Heart left ventricle (tissue), 16 donors: Measurements from ENCODE around the gene TTC16. TPM values are rescaled to one million over a fixed set of nuclear protein-coding genes. Genes with fewer than 3 reads are reported as not detected.

Experiments
- ATAC-seq, 4 donors: fragments of 200-7000 bp; cut with Tn5 transposase; one replicate each; pipeline ENCODE4 v1.9.1; 2020 to 2022; ENCODE audit warnings: moderate library complexity in 4 of 4, mild to moderate bottlenecking in 3 of 4, moderate number of reproducible peaks in 1 of 4
- DNase-seq, 5 donors: peaks; one replicate each; pipeline ENCODE4 v3.0.0-alpha.2; 2020
- H3K27ac ChIP-seq, 12 donors: fragments of 200-600 bp; sonication (generic) in 4 of 12; one replicate each; pipeline versions ENCODE4 v1.5.0 to v1.8.0; 2016 to 2022; ENCODE audit warnings: mild to moderate bottlenecking in 2 of 12
- H3K27me3 ChIP-seq, 9 donors: fragments of 200-600 bp; sonication (generic) in 2 of 9; one replicate each; pipeline versions ENCODE4 v1.5.1 to v1.8.0; 2016 to 2022; ENCODE audit warnings: mild to moderate bottlenecking in 3 of 9
- H3K36me3 ChIP-seq, 9 donors: fragments of 200-600 bp; sonication (generic) in 2 of 9; one replicate each; pipeline versions ENCODE4 v1.5.0 to v1.8.0; 2018 to 2022; ENCODE audit warnings: mild to moderate bottlenecking in 2 of 9
- H3K4me1 ChIP-seq, 12 donors: fragments of 200-600 bp; sonication (generic) in 4 of 12; one replicate each; pipeline versions ENCODE4 v1.5.0 to v1.8.0; 2016 to 2022; ENCODE audit warnings: mild to moderate bottlenecking in 3 of 12
- H3K4me3 ChIP-seq, 12 donors: fragments of 200-600 bp; sonication (generic) in 4 of 12; one replicate each; pipeline versions ENCODE4 v1.5.0 to v1.8.0; 2017 to 2022; ENCODE audit warnings: mild to moderate bottlenecking in 9 of 12, moderate library complexity in 4 of 12
- H3K9me3 ChIP-seq, 12 donors: fragments of 200-600 bp; sonication (generic) in 4 of 12; one replicate each; pipeline versions ENCODE4 v1.5.0 to v1.8.0; 2016 to 2022; ENCODE audit warnings: mild to moderate bottlenecking in 1 of 12
- CTCF ChIP-seq, 12 donors: fragments of 200-600 bp; sonication (generic) in 4 of 12; IDR thresholded peaks; one replicate each; pipeline versions ENCODE4 v1.5.0 to v1.8.0; 2018 to 2022; ENCODE audit warnings: antibody characterized with exemption in 12 of 12, mild to moderate bottlenecking in 5 of 12
- POLR2A ChIP-seq, 2 donors: fragments of 450-650 bp; IDR thresholded peaks; one replicate each; pipeline ENCODE4 v1.6.1; 2017; ENCODE audit warnings: antibody characterized with exemption in 2 of 2, mild to moderate bottlenecking in 2 of 2, moderate library complexity in 2 of 2
- WGBS, 4 donors: extraction: QIAGEN DNeasy Blood & Tissue Kit in 2 of 4; methylation state at CpG; one replicate each; pipeline versions ENCODE4 v1.1.5 to v1.1.7; 2013 to 2018; 5-methylcytosine and 5-hydroxymethylcytosine counted together
- intact Hi-C, 10 donors: fragments of 100-400 bp; cut with DNase I; formaldehyde crosslinking; loops; one replicate each; pipeline versions ENCODE4 v1.11.1 to v1.14.2; 2022
- polyA plus RNA-seq, 2 donors: library from polyadenylated mRNA; stranded (reverse); fragments of 200-250 nt; gene quantifications; one replicate each; pipeline ENCODE4 v1.2.3, GENCODE V29; 2013
- total RNA-seq, 9 donors: library from RNA; depleted of rRNA in 2 of 9; stranded (reverse); fragments of >200 nt in 2 of 9; fragmentation: NEBNext Ultra II Directional in 3 of 9; extraction: Animal tissue kit (Norgen Biotek cat#: 25700) in 3 of 9; gene quantifications; one replicate each; pipeline versions ENCODE4 v1.1.0 to v1.2.4, GENCODE V29; 2016 to 2023
- donor health status: ischemic (EF 13 %, LVEDD 7.1; RV severe dilation, severe dysfunction).
- donor health status: healthy with polysubstance abuse.
- donor health status: DM: no; HTN: yes; CAD: no.
- donor health status: DM: no; HTN: no; CAD: no.
- donor health status: ischemic (EF 25% LVEDD 6.9; RV normal size, moderate dysfunction).
- donor health status: ischemic (EF 25% LVEDD 5.7; RV mildly dilated, moderate dysfunction).
- donor health status: healthy.
- donor health status: DM: yes; HTN: yes; CAD: no.
- donor health status: ischemic (EF 35%, LVEDD 5.7; RV mildly dilated, moderate dysfunction).
- donor health status: nonischemic (EF 11% LVEDD 7.7; RV severe dilation, severe dysfunction).
- donor health status: DM: yes; HTN: yes; CAD: no.
- donor health status: PGD.
- donor health status: ischemic (EF 29% LVEDD 5.4; RV normal size, mild dysfunction).
- donor health status: nonischemic (EF 23%, LVEDD 6.1; RV moderate dilation, normal function).

The TTC16 gene
- total and polyA plus RNA-seq, 11 donors = 0.09 to 0.61 (median 0.27) TPM; not detected in 2

- peaks cover 0 to 83% (median 40%) of the 10 kb centered on the region in 12 donors for H3K4me1 ChIP-seq
- WGBS, 4 donors = 50 to 67% (median 58%) methylated on average over 8 of the region's 8 CpGs
Measured at GRCh38 chr9:127768698-127769097, 52.8 kb downstream of the TTC16 start.

GRCh38 chr9:127769101-127769500 lies 53.2 kb downstream of the TTC16 start:
- H3K27me3 ChIP-seq = no peaks in the 10 kb centered on the region
- 61 to 80% (median 76%) methylated on average over 5 of the region's 5 CpGs for WGBS, 4 donors
- peak overlapping the region; percentile 70 to 96 (median 84) for H3K27ac ChIP-seq
- DNase-seq (no peak), ATAC-seq (no peak)
- peaks cover 0 to 83% (median 36%) of the 10 kb centered on the region in 12 donors for H3K4me1 ChIP-seq
- peak overlapping the region in 10 of 12 donors; percentile 33 to 89 (median 72) for H3K4me3 ChIP-seq
- intact Hi-C loops = loop anchor here in 1 of 10 donors (10.0 kb wide), 1 partner anchor 86 kb away; the partner anchor contains the start of gene ENG
- no peaks in the 10 kb centered on the region for H3K9me3 ChIP-seq
- TF ChIP-seq CTCF (IDR thresholded peaks at IDR 0.05) (no peak), POLR2A (IDR thresholded peaks at IDR 0.05) (no peak)
- peaks cover 0 to 24% (median 10%) of the 10 kb centered on the region in 9 donors for H3K36me3 ChIP-seq

More at GRCh38 chr9:127768698-127769097, 52.8 kb downstream of the TTC16 start:
- ATAC-seq = no peak
- Histone ChIP-seq H3K9me3 (no peaks in the 10 kb centered on the region), H3K4me3 (peak overlapping the region in 10 of 12 donors; percentile 13 to 89 (median 72)), H3K36me3 (peaks cover 0 to 20% (median 10%) of the 10 kb centered on the region in 9 donors), H3K27ac (peak overlapping the region; percentile 70 to 96 (median 84)), H3K27me3 (no peaks in the 10 kb centered on the region)
- intact Hi-C loops = loop anchor here in 1 of 10 donors (10.0 kb wide), 1 partner anchor 86 kb away; the partner anchor contains the start of gene ENG
- TF ChIP-seq CTCF (IDR thresholded peaks at IDR 0.05) (no peak), POLR2A (IDR thresholded peaks at IDR 0.05) (no peak)
- no peak for DNase-seq

GRCh38 chr9:127769929-127770582 lies 54.2 kb downstream of the TTC16 start:
- peaks cover 0 to 26% (median 10%) of the 10 kb centered on the region in 9 donors for H3K36me3 ChIP-seq
- intact Hi-C loops = loop anchor here in 1 of 10 donors (10.0 kb wide), 1 partner anchor 85 kb away; the partner anchor contains the start of gene ENG
- peaks cover 0 to 75% (median 31%) of the 10 kb centered on the region in 12 donors for H3K4me1 ChIP-seq
- ATAC-seq = peak in 3 of 4 donors; percentile 0 to 45 (median 1)
- H3K9me3 ChIP-seq = no peaks in the 10 kb centered on the region
- peak overlapping the region; percentile 33 to 89 (median 66) for H3K4me3 ChIP-seq
- H3K27ac ChIP-seq = peak overlapping the region; percentile 70 to 96 (median 84)
- peak in 3 of 12 donors; percentile 11 to 40 (median 38) for TF ChIP-seq CTCF (IDR thresholded peaks at IDR 0.05)
- no peak for TF ChIP-seq POLR2A (IDR thresholded peaks at IDR 0.05)
- DNase-seq = peak in 3 of 5 donors; percentile 38 to 53 (median 48)
- WGBS, 4 donors = 36 to 58% (median 57%) methylated on average over 4 of the region's 4 CpGs
- H3K27me3 ChIP-seq = no peaks in the 10 kb centered on the region

GRCh38 chr9:127770583-127770904 lies 54.7 kb downstream of the TTC16 start:
- Histone ChIP-seq H3K9me3 (no peaks in the 10 kb centered on the region), H3K4me3 (peak overlapping the region; percentile 33 to 89 (median 66)), H3K27ac (peak overlapping the region; percentile 70 to 96 (median 84)), H3K36me3 (peaks cover 0 to 26% (median 10%) of the 10 kb centered on the region in 9 donors), H3K27me3 (no peaks in the 10 kb centered on the region), H3K4me1 (peaks cover 0 to 72% (median 30%) of the 10 kb centered on the region in 12 donors)
- ATAC-seq = no peak
- 27 to 46% (median 40%) methylated on average over 3 of the region's 3 CpGs for WGBS, 4 donors
- no peak for TF ChIP-seq CTCF (IDR thresholded peaks at IDR 0.05)
- TF ChIP-seq POLR2A (IDR thresholded peaks at IDR 0.05) = no peak
- intact Hi-C loops = no loop called here
- DNase-seq = no peak
